ENCODE results near the gene ADSS1.

DNA sequence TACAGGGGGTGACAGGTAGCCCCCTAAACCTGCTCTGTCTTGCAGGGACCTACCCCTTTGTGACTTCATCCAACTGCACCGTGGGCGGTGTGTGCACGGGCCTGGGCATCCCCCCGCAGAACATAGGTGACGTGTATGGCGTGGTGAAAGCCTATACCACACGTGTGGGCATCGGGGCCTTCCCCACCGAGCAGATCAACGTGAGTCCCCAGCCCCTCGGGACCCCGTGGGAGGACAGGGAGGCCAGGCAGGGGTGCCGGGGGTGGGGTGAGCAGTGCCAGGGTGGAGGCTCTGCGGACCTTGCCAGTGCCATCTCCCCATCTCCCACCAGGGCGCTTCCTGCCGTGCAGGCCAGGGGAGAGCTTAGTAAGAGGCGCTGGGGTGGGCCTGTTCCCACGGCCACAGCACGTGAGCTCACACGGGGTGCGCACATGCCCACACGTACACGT, 17.8 kb downstream of the ADSS1 start:
- TF ChIP-seq, protein P1, sequence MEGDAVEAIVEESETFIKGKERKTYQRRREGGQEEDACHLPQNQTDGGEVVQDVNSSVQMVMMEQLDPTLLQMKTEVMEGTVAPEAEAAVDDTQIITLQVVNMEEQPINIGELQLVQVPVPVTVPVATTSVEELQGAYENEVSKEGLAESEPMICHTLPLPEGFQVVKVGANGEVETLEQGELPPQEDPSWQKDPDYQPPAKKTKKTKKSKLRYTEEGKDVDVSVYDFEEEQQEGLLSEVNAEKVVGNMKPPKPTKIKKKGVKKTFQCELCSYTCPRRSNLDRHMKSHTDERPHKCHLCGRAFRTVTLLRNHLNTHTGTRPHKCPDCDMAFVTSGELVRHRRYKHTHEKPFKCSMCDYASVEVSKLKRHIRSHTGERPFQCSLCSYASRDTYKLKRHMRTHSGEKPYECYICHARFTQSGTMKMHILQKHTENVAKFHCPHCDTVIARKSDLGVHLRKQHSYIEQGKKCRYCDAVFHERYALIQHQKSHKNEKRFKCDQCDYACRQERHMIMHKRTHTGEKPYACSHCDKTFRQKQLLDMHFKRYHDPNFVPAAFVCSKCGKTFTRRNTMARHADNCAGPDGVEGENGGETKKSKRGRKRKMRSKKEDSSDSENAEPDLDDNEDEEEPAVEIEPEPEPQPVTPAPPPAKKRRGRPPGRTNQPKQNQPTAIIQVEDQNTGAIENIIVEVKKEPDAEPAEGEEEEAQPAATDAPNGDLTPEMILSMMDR (optimal IDR thresholded peaks at IDR 0.05 in 1 of 3, IDR thresholded peaks at IDR 0.05 in 1 of 3, conservative IDR thresholded peaks at IDR 0.05 in 1 of 3; ENCODE audit: extremely low read depth in 1 of 3, insufficient read depth in 2 of 3, low read length in 3 of 3), result no peak
- TF ChIP-seq EZH2 (IDR thresholded peaks at IDR 0.05; ENCODE audit: low read length), result no peak

Data from keratinocyte (primary cell).